Transverse colon (tissue), 3 donors: ENCODE results near the gene RER1.

Experiments
- EP300 ChIP-seq: sonication (generic); formaldehyde crosslinking; IDR thresholded peaks from one replicate; pipeline ENCODE4 v1.6.1; 2017; ENCODE audit warnings: antibody characterized with exemption, low read depth
- POLR2A ChIP-seq: fragments of 450-650 bp; IDR thresholded peaks from one replicate; pipeline ENCODE4 v1.6.1; 2016; ENCODE audit warnings: antibody characterized with exemption, mild to moderate bottlenecking, moderate library complexity
- TF ChIP-seq, protein P1 (sequence below), 5 experiments: fragments of 200-600 bp in 3 of 5; fragments of 450-650 bp in 2 of 5; sonication (generic) in 3 of 5; IDR thresholded peaks; 1 replicate in 2 of 5; 2 replicates in 3 of 5; pipeline ENCODE4 v1.5.1; 2016 to 2017; ENCODE audit warnings: antibody characterized with exemption in 5 of 5, inconsistent platforms in 3 of 5, mild to moderate bottlenecking in 2 of 5, moderate library complexity in 1 of 5

DNA sequence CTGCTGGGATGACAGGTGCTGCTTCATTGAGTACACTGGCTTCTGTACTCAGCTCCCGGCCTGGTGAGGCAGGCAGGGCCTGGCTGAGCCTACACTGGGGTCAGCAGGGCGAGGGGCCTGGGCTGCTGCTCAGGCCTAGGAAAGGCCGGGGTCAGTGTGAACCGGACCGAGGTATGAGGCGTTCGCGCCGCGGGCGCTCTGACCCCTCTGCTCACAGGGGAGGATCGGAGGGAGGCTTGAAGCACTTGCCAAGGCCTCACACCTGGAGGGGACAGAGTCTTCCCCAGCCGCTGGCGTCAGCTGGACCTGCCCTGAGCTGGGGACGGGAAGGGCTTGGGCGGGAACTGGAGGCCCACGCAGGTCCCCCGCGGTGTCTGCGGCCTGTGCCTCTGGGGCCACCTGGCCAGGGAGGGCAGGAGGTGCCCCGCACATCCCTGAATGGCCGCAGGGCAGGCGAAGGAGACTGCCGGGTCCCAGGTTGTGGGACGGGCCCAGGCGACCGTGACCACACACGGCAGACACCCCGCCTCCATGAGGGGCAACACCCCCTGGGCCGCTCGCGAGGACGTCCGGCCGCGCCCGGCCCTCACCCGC, 20.3 kb downstream of the RER1 start:
- TF ChIP-seq POLR2A (no peak), EP300 (no peak)
- TF ChIP-seq, protein P1, sequence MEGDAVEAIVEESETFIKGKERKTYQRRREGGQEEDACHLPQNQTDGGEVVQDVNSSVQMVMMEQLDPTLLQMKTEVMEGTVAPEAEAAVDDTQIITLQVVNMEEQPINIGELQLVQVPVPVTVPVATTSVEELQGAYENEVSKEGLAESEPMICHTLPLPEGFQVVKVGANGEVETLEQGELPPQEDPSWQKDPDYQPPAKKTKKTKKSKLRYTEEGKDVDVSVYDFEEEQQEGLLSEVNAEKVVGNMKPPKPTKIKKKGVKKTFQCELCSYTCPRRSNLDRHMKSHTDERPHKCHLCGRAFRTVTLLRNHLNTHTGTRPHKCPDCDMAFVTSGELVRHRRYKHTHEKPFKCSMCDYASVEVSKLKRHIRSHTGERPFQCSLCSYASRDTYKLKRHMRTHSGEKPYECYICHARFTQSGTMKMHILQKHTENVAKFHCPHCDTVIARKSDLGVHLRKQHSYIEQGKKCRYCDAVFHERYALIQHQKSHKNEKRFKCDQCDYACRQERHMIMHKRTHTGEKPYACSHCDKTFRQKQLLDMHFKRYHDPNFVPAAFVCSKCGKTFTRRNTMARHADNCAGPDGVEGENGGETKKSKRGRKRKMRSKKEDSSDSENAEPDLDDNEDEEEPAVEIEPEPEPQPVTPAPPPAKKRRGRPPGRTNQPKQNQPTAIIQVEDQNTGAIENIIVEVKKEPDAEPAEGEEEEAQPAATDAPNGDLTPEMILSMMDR (IDR thresholded peaks at IDR 0.05) = no peak
